MCF 10A (cell line): Measurements from ENCODE around the gene LYSMD4. TPM values are rescaled to one million over a fixed set of nuclear protein-coding genes. Genes with fewer than 3 reads are reported as not detected.
A peak's percentile ranks its signal among the peaks of the same experiment; 100 is the strongest.

Experiments
- BruUV-seq: library from RNA; stranded (reverse); fragments of 400-500 nt; replicated peaks from 2 replicates; lab custom pipeline; 2021; lab: Mats Ljungman, UMichigan
- CTCF ChIA-PET: fragments of 300-600 bp; sonication (Branson Sonifier 250); formaldehyde crosslinking; extraction: SDS; loops from one replicate; lab custom pipeline; 2021; ENCODE audit warnings: antibody characterized with exemption, inconsistent platforms; lab: Yijun Ruan, JAX
- POLR2A ChIA-PET: fragments of 300-600, 350-650 bp; sonication (Branson Sonifier 250); formaldehyde crosslinking; extraction: SDS; loops from one replicate; lab custom pipeline; 2020; ENCODE audit warnings: antibody characterized with exemption, inconsistent platforms; lab: Yijun Ruan, JAX
- DNase-seq: peaks from one replicate; pipeline ENCODE4 v3.0.0-alpha.2; 2018; ENCODE audit not compliant: unreplicated experiment
- H3K27ac Mint-ChIP-seq: one replicate; pipeline ENCODE4 v1.8.0; 2022; ENCODE audit warnings: mild to moderate bottlenecking, low read depth, mixed read lengths; ENCODE audit not compliant: unreplicated experiment
- H3K27me3 Mint-ChIP-seq: one replicate; pipeline ENCODE4 v1.8.0; 2022; ENCODE audit warnings: mixed read lengths; ENCODE audit not compliant: insufficient read depth, unreplicated experiment
- H3K36me3 Mint-ChIP-seq: one replicate; pipeline ENCODE4 v1.8.0; 2022; ENCODE audit warnings: mild to moderate bottlenecking, moderate library complexity, mixed read lengths; ENCODE audit not compliant: insufficient read depth, unreplicated experiment
- H3K4me1 Mint-ChIP-seq: one replicate; pipeline ENCODE4 v1.8.0; 2022; ENCODE audit warnings: mixed read lengths; ENCODE audit not compliant: insufficient read depth, unreplicated experiment
- H3K4me3 Mint-ChIP-seq: one replicate; pipeline ENCODE4 v1.8.0; 2022; ENCODE audit warnings: mild to moderate bottlenecking, moderate library complexity, mixed read lengths; ENCODE audit not compliant: unreplicated experiment
- H3K9me3 Mint-ChIP-seq: one replicate; pipeline ENCODE4 v1.8.0; 2022; ENCODE audit warnings: mixed read lengths; ENCODE audit not compliant: unreplicated experiment
- CTCF ChIP-seq: fragments of 200-600 bp; IDR thresholded peaks from one replicate; pipeline ENCODE4 v1.8.0; 2022; ENCODE audit warnings: antibody characterized with exemption, mild to moderate bottlenecking; ENCODE audit not compliant: unreplicated experiment
- intact Hi-C: fragments of 100-400 bp; cut with micrococcal nuclease; formaldehyde crosslinking; loops from 2 replicates; pipeline ENCODE4 v1.14.1; 2022
- total RNA-seq: library from RNA; stranded (reverse); gene quantifications from 2 replicates; pipeline ENCODE4 v1.2.3, GENCODE V29; 2022

LYSMD4 gene
- total RNA-seq, 1 experiment from 2014 or later = 9.0 TPM

- Mint-ChIP-seq H3K4me3 (no peak overlapping the region), H3K36me3 (peaks cover 32% of the 10 kb centered on the region), H3K4me1 (peaks cover 8% of the 10 kb centered on the region), H3K27me3 (no peaks in the 10 kb centered on the region), H3K9me3 (peaks cover 10% of the 10 kb centered on the region), H3K27ac (no peak overlapping the region)
- DNase-seq = peak; percentile 76
- ChIA-PET POLR2A (interaction anchor here (0.7 to 1.5 kb wide), 3 partner anchors 9 to 22 kb away, joined by 3 to 5 read pairs (median 4); no protein-coding TSS in a partner anchor), CTCF (interaction anchor here (0.6 to 1.7 kb wide), 2 partner anchors 9 to 274 kb away, joined by 3 to 6 read pairs; no protein-coding TSS in a partner anchor)
- intact Hi-C loops = loop anchor here (5.0 kb wide), 1 partner anchor 115 kb away; the partner anchor contains the start of gene MEF2A
- BruUV-seq = no TSS peak
- TF ChIP-seq CTCF = no peak
Measured at GRCh38 chr15:99682455-99682854, 50.8 kb downstream of the LYSMD4 start.

GRCh38 chr15:99681990-99682389 lies 51.2 kb downstream of the LYSMD4 start:
- POLR2A ChIA-PET = interaction anchor here (0.7 to 1.5 kb wide), 3 partner anchors 10 to 64 kb away, joined by 3 to 5 read pairs (median 4); no protein-coding TSS in a partner anchor
- Mint-ChIP-seq H3K27ac (no peak overlapping the region), H3K9me3 (peaks cover 6% of the 10 kb centered on the region), H3K27me3 (no peaks in the 10 kb centered on the region), H3K4me3 (no peak overlapping the region), H3K36me3 (peaks cover 36% of the 10 kb centered on the region), H3K4me1 (peaks cover 8% of the 10 kb centered on the region)
- no peak for DNase-seq
- TF ChIP-seq CTCF = no peak
- CTCF ChIA-PET = interaction anchor here (0.6 to 1.7 kb wide), 2 partner anchors 10 to 273 kb away, joined by 3 to 6 read pairs; no protein-coding TSS in a partner anchor
- intact Hi-C loops = loop anchor here (5.0 kb wide), 1 partner anchor 115 kb away; the partner anchor contains the start of gene MEF2A
- BruUV-seq = no TSS peak

GRCh38 chr15:99680276-99680675 lies 53.0 kb downstream of the LYSMD4 start:
- Mint-ChIP-seq H3K4me1 (peaks cover 8% of the 10 kb centered on the region), H3K27me3 (no peaks in the 10 kb centered on the region)
- no TSS peak for BruUV-seq

More at GRCh38 chr15:99680276-99680675, 53.0 kb downstream of the LYSMD4 start:
- intact Hi-C loops = loop anchor here (5.0 kb wide), 1 partner anchor 113 kb away; the partner anchor contains the start of gene MEF2A
- Mint-ChIP-seq H3K9me3 (peaks cover 6% of the 10 kb centered on the region), H3K4me3 (no peak overlapping the region), H3K36me3 (peaks cover 48% of the 10 kb centered on the region), H3K27ac (no peak overlapping the region)
- POLR2A ChIA-PET = no interaction called here
- CTCF ChIA-PET = no interaction called here
- DNase-seq = no peak
- no peak for TF ChIP-seq CTCF
